Measurements from ENCODE around the gene GRIP1.
"Not testable (repeated sequence)": the region's sequence is repeated elsewhere in the genome, so short reads cannot be mapped to it uniquely, and the experiment has no call there.

GRIP1 gene

DNA sequence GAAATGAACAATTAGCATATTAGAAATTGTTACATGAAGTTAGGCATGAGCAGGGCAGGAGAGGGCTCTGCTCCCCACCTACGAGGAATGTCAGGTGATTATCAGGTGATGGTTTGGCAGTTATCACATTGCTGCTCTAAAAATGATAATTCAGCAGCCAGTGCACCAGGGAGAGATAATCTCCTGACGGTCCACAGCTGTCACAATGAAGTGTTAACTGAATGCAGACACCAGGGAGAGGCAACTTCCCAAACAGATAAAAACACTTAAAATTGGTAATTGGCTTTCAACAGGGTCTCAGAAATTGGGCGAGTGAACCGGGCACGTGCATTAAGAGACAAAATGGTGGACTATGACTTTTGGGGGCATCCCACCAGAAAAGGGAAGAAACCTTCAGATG lies 176.0 kb downstream of the GRIP1 start:
- no peak for DNase-seq

DNA sequence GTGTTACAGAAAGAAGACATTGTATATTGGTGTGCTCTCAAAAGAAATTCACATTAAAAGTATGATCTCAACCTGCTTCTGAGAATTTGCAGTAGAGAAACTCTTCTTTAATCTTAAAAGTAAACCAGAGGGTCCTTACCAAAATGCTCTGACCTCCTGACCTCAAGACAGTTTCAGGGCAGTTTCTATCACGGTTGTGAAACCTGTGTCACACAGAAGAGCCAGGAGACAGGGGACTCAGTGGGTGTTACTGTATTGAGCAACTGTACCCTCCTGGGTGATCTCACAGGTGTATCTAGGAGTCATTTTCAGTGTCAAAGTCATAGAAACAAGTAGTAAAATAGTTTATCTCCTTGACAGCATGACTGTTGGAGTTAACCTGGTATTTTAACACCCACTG lies 178.0 kb downstream of the GRIP1 start:
- no peak for DNase-seq

DNA sequence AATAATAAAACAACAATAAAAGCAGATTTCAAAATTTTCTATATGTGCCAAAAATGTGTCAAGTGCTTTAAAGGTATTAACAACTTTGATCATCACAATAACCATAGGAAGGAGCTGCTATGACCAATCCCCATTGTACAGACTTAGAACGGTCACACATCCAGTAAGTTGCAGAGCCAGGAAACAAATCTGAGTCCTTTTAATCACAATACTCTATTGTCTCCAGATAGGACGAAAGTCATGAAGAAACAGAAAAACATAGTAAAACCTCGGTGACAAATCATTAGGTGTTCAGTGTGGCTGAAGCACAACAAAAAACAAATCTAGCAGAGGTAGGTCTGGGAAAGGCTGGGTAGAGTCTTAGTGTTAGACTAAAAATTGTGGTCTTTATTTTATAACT lies 178.8 kb downstream of the GRIP1 start:
- no peak for DNase-seq

DNA sequence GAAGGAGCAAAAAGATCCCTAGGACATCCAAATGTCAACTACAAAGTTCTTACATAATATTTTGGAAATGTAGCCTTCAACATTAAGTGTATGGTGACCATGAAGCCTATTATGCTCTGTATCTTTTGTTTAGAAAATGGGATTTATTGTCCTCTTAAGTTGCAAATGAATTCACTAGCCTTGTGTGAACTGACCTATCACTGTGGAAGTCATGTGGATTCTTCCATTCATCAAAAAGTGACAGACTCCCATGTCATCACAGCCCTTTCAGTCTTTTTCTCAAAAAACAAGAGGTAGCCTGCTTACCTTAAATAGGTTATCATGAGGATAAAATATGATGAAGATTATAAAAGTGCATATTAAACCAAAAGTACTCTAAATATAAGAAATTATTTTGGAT lies 179.9 kb downstream of the GRIP1 start:
- DNase-seq, result no peak

DNA sequence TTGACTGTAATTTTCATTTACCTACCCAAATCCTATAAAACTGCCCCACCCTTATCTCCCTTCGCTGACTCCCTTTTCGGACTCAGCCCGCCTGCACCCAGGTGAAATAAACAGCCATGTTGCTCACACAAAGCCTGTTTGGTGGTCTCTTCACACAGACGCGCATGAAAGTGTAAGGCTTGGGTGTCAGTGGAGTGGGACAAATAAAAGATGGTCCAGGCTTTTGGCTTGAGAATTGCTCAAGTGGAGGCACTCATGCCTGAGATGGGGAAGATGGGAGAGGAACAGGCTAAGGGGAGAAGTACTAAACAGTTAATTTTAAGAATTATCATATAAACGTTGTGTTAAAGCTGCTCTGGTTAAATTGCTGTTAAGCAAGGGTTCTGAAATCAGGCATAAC lies 180.8 kb downstream of the GRIP1 start:
- DNase-seq, result not testable (repeated sequence)

DNA sequence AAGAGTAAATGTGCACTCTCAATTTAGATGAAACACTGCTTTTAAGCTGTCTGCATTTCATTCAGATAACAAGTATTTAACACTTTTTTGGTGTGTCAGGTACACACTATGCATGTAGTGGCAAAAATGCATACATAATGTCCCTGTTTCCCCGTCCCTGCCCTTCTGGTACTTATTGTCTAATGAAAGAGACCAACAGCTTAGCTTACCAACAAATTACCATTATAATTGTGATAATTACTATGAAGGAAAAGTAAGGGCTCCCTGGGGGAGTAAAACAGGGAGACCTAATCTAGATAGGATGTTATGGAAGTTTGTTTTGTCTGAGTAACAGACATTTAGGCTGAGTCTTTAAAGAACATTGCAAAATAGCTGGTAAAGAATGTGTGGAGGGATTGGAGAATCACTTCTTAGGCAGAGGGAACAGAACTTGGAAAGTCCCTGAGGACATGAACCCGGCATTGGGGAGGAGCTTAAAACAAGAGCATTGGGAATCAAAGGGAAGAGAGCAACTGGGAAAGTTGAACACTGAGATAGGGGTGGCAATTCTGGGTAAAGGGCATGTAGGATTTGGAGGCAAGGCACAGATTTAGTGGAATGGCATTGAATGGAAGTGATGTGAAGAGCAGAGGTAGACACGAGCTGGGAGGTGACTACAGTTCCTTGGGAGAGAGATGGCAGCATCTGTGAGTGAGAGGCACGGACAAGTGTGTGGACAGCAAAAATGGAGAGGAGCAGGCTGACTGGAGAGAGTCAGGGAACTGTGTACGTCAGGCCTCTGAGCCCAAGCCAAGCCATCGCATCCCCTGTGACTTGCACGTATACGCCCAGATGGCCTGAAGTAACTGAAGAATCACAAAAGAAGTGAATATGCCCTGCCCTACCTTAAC lies 181.6 kb downstream of the GRIP1 start:
- DNase-seq, result no peak

- DNase-seq, result no peak
These were observed 182.3 kb downstream of the GRIP1 start for GRCh38 chr12:66496595-66496994.

- DNase-seq, result no peak
These were observed 183.2 kb downstream of the GRIP1 start for GRCh38 chr12:66495709-66496108.

GRCh38 chr12:66493819-66494218 lies 185.1 kb downstream of the GRIP1 start:
- DNase-seq, result no peak

GRCh38 chr12:66491853-66492252 lies 187.0 kb downstream of the GRIP1 start:
- no peak for DNase-seq

DNA sequence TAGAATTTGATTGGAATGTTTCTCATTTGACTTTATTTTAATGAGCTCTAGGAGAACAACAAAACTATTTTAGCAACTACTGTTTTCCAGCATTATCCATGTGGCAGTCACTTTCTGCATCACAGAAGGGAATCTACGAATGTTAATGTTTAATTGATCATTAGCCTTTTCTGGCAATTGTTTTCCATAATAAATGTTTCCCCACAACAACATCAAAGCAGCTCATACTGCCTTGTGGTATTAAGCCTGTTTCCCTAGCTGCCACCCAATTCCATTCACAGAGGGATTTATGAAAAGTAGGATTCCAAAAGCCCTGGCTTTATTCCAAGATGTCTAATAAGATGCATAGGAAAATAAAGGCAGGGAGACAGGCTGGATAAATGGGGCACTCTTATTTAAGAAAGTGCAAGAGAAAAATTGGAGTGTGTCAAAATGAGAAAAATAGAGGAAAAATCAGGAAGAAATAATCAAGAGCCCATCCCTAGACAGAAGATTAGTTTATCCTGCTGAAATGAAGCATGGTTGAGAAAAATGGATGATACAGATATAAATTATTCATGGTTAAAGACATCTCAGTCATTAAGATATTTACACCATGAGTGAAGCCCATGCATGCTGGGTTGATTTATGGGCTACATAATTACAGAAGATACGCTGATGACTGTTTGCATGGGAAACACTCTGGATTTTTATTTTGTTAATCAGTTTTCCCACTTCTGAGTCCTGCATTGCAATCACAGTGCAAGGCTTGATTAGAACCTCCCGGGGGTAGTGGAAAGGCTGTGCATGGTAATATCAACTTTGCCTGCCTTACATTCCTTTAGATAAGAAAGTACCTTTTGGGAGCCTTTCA lies 196.3 kb downstream of the GRIP1 start:
- DNase-seq, result no peak

DNA sequence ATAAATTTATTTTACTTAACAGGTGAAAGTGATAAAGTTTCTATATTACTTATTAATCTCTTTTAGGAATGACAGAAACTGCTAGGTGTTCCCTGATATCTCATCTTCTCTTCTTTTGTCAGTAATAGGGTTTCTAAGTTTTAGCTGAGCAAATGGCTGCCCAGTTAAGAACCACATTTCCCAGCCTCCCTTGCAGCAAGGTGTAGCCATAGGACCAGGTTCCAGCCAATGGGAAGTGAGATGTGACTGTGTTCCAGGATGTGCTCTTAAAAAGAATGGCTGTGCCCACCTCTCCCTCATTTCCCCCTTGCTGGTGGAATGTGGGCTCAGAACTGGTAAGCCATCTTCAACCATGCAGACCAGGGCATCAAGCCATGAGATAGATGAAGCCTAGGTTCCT lies 210.9 kb downstream of the GRIP1 start:
- DNase-seq, result peak; percentile 9

DNA sequence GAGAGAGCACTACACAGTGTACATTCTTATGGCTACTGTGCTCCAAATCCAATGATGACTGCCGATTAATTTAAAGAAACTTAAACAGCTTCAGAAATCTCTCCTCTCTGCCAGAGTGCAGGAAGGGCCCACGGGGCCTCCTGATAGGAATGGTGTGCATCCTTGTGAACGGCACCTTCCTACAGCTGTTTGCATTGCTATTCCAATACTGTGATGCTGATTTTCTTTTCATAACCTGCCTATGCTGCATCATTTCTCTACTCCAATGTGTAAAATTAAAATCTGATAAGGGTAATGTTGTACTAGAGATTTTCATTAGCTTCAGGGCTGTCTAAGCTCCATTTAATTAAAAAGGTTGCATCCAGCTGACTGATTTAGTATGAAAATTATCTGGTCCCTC lies 217.5 kb downstream of the GRIP1 start:
- DNase-seq, result no peak

- no peak for DNase-seq
These were observed 218.9 kb downstream of the GRIP1 start for GRCh38 chr12:66459944-66460482.

DNA sequence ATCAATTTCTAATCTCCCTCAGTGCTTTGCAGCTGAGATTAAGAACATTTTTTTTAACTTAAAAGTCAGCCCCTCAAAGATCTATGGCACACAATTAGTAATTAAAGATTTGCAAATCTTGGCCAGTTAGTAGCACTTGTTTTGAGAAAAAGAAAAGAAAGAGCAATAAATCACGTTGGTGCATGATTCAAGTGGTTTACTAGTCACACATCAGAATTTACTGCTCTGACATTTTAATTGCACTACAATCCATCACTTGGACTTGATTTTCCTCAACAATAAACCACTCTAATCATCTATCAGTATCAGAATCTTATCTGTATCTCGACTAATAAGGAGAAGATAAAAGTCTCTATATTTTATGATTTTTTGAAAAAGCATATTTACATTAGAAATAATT lies 222.3 kb downstream of the GRIP1 start:
- no peak for DNase-seq

GRCh38 chr12:66453844-66454243 lies 225.0 kb downstream of the GRIP1 start:
- DNase-seq, result no peak

DNA sequence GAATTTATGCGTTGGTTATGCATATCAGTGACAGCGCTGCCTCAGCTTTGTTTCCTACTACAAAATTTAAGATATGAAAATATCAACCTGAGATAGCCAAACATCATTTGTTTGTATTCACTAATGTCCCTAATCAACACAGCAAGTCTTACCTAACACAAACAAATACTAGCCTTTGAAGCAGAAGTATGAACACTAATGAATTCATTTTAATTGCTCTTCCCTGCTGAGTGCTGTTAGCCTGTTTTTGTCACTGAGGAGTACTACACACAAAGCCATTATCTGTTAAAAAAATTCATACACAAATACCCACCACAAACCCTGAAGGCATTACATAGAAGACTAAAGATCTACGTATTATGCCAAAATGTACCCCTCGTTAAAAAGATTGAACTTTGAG lies 225.8 kb downstream of the GRIP1 start:
- DNase-seq, result no peak

DNA sequence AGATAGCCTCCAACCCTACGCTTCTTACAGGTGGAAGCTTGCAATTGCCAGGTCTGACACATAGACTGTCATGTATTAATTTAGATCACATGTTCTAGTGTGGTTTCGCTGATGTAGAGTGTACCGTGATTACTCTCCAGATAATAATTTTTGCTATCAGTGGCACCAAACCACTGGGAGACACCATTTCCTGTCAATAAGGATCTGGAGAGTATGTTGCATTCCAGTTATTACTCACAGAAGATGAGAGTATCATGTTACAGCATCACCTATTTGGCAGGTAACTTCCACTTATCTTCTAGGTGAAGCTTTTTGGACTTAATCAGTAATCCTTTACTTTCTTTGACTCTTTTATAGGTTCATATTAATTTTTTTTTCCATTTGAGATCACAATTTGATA lies 229.3 kb downstream of the GRIP1 start:
- DNase-seq, result no peak

DNA sequence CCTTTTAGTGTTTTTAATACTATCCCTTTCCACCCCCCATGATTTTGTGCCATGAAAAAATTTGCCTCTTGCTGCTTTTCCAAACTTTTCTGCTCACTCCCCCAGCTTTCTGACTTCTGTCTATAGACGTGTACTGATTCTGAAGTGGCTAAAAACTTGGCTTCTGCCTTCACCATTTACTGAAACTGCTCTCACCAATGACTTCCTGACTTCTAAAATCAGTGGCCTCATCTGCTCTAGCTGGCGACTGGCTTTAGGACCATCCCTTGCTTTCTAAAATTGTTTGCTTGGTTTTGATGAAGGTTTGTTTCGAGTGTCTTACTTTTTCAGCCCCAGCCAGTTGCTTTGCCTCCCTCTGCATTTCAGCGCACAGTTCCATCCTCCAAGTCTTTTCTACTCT lies 231.2 kb downstream of the GRIP1 start:
- no peak for DNase-seq

DNA sequence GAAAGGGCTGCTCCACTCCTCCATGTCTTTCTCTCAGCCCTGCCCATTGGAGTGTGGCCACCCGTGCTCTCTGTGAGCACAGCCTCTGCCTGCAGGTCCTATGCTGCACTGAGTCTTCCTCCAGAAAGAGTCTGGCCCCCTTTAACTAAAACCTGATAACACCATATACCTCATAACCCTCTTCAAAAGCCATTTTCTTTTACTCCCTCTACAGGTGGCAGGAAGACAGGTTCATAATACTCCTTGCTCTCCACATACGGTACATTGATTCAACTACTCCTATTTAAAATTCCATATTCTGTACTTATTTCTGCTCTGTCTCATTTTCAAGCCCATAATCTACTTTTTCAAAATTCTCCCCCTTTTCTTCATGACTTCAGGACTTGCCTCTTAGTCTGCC lies 232.6 kb downstream of the GRIP1 start:
- no peak for DNase-seq

GRCh38 chr12:66441905-66442559 lies 236.8 kb downstream of the GRIP1 start:
- DNase-seq, result no peak

GRCh38 chr12:66438601-66439000 lies 240.3 kb downstream of the GRIP1 start:
- peak; percentile 23 for DNase-seq

DNA sequence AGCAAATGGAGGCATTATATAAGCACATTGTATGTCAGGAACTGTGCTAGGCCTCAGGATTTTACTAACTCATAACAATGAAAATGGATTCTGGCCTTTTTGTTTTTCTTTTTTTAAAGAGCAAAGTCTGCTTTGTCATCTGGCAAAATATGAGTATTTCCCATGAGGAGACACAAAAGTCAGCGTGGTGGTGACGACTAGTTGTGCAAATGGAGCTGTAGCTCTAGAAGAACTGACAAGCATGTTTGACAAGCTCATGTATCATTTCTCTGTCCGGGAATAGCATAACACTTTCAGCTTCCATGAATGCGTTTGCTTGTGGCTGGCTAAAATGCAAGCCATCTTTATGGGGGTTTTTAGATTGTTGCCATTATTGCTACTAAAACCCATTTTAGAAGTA lies 248.8 kb downstream of the GRIP1 start:
- no peak for DNase-seq

All from EL (cell line).